Stimulated activated CD4-positive, alpha-beta T cell treated with anti-CD3 and anti-CD28 coated beads, Interleukin-12 subunit alpha, Interleukin-12 subunit beta, amount 100 ng/mL, for 4 hours (primary cell): Measurements from ENCODE around the gene ZBTB12.
"Not testable (repeated sequence)": the region's sequence is repeated elsewhere in the genome, so short reads cannot be mapped to it uniquely, and the experiment has no call there.

Experiments
- DNase-seq: peaks from one replicate; pipeline ENCODE4 v3.0.0-alpha.2; 2020

The ZBTB12 gene, protein sequence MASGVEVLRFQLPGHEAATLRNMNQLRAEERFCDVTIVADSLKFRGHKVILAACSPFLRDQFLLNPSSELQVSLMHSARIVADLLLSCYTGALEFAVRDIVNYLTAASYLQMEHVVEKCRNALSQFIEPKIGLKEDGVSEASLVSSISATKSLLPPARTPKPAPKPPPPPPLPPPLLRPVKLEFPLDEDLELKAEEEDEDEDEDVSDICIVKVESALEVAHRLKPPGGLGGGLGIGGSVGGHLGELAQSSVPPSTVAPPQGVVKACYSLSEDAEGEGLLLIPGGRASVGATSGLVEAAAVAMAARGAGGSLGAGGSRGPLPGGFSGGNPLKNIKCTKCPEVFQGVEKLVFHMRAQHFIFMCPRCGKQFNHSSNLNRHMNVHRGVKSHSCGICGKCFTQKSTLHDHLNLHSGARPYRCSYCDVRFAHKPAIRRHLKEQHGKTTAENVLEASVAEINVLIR

DNA sequence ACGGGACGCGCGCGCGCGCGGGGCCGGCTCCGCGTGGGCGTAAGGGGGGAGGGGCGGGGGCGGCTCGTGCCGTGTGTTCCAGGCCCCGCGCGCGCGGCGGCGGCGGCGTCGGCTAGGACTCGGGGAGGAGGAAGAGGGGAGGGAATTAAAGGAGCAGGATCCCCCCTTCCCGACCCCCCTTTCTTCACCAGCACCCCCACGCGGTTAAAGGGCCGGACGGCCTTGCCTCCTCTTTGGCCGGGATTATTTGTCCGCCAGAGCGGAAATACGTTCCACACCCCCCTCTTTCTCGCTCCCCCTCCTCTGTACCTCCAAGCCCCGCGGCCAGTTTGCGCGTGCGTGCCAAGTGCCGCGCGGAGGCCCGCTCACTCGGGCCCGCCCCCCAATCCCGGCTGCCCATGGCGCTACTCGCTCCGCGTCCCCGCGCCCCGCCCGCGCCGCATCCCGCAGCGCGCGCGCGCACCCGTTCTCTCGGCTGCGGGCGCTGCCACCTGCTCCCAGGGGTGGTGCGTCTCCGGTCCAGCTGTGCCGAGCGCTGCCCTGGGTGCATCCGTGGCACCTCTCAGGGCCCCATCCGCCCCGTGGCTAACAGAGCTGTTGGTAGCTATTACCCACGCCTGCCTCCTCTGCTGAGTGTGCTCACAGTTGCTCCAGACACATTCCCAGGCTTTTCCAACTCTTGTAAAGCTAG is at the start of gene ZBTB12:
Gene ZBTB12 (minus strand): TSS at position 134 of the 691 bp plus-strand sequence. CDS start 781 bp downstream, outside the sequence.
- DNase-seq: peak; percentile 83

DNA sequence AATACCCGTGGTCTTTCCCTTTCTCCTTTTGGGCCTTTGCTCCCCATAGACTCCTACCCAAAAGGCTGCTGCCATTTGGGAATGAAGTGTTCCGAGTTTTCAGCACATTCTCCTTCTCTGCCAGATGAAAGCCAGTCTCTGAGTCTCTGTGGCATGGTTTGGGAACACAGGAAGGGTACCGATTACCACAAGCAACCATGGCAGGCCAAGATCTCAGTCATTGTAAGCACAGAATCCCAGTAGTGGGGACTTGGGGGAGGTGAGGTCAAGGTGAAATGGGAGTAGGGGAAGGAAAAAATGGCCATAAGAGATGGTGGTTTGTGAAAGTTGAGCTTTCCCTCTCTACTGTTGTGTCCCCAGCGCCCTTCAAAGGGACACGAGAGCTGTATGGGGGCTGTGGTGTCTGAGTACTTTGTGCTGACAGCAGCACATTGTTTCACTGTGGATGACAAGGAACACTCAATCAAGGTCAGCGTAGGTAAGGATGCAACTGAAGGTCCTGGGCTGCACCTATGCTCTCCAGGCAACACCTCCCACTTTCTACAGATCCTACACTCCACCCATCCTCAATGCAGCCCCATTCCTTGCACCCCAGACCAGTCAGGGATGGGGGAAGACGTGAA is 48.2 kb upstream of the ZBTB12 start:
- no peak for DNase-seq

DNA sequence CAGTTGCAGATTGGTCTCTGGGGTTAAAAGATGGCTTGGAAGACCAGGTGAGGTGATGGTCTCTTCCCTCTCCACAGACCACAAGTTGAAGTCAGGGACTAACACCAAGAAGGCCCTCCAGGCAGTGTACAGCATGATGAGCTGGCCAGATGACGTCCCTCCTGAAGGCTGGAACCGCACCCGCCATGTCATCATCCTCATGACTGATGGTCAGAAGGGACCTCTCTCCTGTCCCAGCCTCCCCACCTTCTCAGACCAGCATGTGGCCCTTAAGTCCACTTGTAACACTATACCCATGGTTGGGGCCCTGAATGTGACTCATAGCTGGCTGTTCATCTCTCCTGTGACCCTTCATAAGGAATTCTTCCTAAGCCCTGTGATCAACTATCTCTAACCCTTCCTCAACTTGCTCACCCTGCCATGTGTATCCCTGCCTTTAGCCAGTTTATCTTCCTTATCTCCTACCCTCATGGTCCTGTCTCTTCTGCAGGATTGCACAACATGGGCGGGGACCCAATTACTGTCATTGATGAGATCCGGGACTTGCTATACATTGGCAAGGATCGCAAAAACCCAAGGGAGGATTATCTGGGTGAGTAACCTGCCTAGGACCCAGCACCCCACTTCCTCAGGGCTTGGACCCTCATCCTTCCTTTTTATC is 47.0 kb upstream of the ZBTB12 start:
- no peak for DNase-seq

DNA sequence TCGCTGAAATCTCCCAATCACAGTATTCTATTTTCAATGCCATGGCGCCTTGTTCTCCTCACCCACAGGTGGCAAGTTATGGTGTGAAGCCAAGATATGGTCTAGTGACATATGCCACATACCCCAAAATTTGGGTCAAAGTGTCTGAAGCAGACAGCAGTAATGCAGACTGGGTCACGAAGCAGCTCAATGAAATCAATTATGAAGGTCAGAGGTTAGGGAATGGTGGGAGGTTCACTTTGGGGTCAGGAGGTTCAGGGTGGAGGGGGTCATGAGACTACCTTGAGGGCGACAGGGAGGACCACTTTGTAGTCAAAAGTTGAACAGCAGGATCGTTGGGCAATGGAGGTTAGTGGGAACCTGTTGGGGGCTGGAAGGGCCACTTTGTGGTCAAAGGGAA is 46.4 kb upstream of the ZBTB12 start:
- DNase-seq: no peak

DNA sequence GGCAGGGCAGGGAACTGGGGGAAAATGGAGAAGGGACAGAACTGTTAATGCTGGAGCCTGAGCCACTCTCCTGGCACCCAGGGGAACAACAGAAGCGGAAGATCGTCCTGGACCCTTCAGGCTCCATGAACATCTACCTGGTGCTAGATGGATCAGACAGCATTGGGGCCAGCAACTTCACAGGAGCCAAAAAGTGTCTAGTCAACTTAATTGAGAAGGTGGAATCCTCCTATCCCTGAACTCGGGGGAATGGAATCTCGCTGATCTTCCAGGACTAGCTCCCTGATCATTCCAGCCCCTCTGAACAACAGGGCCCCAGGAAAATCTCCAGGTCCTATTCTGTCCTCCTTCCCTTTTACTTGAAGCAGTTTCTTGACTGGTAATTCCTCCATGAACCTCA is 46.0 kb upstream of the ZBTB12 start:
- DNase-seq: no peak

DNA sequence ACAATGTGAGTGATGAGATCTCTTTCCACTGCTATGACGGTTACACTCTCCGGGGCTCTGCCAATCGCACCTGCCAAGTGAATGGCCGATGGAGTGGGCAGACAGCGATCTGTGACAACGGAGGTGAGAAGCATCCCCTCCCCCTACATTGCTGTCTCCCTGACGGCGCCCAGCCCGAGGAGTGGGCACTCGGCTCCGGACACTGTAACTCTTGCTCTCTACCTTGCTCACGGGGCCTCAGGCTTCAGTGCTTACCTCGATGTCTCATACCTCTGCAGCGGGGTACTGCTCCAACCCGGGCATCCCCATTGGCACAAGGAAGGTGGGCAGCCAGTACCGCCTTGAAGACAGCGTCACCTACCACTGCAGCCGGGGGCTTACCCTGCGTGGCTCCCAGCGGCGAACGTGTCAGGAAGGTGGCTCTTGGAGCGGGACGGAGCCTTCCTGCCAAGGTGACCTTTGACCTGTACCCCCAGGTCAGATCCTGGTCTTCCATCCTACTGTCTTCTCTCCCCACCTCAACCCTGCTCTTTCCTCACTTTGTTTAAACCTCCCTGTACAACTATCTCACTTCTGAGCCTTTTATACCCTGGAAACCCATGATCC is 45.3 kb upstream of the ZBTB12 start:
- no peak for DNase-seq

DNA sequence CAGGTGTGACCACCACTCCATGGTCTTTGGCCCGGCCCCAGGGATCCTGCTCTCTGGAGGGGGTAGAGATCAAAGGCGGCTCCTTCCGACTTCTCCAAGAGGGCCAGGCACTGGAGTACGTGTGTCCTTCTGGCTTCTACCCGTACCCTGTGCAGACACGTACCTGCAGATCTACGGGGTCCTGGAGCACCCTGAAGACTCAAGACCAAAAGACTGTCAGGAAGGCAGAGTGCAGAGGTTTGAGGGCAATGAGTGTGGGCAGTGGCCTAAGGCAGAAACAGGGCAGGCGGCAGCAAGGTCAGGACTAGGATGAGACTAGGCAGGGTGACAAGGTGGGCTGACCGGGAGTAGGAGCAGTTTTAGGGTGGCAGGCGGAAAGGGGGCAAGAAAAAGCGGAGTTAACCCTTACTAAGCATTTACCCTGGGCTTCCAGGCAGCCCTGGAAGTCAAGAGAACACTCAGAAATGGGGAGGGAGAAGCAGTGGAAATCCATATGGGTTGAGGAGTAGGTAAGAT is 44.5 kb upstream of the ZBTB12 start:
- no peak for DNase-seq

DNA sequence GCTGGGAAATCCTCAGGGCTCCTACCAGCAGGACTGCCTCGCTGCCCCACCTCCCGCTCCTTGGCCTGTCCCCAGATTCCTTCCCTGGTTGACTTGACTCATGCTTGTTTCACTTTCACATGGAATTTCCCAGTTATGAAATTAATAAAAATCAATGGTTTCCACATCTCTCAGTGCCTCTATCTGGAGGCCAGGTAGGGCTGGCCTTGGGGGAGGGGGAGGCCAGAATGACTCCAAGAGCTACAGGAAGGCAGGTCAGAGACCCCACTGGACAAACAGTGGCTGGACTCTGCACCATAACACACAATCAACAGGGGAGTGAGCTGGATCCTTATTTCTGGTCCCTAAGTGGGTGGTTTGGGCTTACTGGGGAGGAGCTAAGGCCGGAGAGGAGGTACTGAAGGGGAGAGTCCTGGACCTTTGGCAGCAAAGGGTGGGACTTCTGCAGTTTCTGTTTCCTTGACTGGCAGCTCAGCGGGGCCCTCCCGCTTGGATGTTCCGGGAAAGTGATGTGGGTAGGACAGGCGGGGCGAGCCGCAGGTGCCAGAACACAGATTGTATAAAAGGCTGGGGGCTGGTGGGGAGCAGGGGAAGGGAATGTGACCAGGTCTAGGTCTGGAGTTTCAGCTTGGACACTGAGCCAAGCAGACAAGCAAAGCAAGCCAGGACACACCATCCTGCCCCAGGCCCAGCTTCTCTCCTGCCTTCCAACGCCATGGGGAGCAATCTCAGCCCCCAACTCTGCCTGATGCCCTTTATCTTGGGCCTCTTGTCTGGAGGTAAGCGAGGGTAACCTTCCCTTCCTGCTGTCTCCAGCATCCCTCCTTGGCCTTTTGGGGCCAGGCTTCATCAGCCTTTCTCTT is 43.9 kb upstream of the ZBTB12 start, which contains the start of gene CFB:
Gene CFB (plus strand): TSS at position 589 of the 863 bp plus-strand sequence. CDS start 127 bp downstream, at position 716.
- DNase-seq: no peak

DNA sequence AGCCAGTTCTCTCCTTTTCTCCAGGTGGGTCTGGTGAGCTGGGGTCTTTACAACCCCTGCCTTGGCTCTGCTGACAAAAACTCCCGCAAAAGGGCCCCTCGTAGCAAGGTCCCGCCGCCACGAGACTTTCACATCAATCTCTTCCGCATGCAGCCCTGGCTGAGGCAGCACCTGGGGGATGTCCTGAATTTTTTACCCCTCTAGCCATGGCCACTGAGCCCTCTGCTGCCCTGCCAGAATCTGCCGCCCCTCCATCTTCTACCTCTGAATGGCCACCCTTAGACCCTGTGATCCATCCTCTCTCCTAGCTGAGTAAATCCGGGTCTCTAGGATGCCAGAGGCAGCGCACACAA is 43.2 kb upstream of the ZBTB12 start:
- DNase-seq: no peak

DNA sequence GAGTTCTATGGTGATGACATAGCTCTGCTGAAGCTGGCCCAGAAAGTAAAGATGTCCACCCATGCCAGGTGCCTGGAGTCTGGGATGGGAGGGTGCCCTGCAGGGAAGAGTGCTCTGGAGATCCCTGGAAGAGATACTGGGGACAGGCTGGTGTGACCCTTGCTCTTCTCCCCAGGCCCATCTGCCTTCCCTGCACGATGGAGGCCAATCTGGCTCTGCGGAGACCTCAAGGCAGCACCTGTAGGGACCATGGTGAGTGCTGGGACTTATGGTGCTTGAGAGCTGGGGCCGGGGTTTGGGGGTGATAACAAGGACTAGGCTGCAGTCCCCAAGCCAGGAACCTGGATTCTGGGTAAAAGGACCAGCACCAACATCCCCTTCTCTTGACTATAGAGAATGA is 41.9 kb upstream of the ZBTB12 start:
- no peak for DNase-seq

DNA sequence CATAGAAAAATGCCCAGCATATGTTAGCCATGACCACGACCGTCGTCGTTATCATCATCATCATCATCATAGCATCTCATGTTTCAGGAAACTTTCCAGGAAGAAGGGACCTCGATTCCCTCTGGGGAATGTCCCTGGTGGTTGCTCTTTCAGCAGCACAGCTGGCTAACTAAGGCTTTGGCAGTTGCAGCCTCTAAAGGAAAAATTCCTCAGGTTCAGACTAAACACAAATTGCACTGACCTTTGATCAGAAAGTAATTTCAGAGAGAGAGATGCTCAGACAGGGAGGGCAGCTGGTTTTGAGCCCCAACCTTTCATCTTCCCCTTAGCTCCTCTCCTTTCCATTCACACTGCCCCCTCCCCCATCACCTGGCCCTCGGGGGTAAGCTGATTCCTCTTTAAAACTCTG is 38.4 kb upstream of the ZBTB12 start:
- DNase-seq: no peak

DNA sequence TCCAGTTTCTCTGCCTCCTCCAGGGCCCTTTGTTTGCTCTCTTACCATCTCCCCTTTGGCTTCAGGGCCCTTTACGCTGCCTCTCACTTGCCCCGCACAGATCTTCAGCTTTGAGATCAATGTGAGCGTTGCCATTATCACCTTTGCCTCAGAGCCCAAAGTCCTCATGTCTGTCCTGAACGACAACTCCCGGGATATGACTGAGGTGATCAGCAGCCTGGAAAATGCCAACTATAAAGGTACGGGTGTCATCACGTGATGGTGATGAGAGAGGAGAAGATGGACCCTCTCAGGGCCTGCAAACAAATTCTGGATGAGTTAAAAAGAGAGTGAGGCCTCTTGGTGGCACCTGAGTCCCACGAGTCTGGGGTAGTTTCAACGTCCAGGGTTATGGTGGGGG is 33.9 kb upstream of the ZBTB12 start:
- no peak for DNase-seq

DNA sequence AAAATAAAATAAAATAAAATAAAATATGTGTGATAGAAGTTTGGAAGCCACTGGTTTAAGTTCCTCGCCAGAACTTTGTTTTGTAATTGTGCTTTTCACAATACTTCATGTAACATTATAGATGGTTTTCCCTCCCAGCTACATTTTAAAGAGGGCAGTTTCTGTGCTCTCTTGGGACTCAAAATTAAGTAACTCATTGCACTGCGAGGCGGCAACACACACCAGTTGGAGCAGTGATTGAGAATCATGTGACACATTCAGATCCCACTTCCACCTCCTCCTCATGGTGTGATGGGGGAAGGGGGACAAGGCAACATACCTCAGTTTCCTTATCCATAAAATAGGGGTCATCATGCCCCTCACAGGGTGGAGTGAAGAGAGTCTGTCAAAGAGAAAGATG is 33.1 kb upstream of the ZBTB12 start:
- no peak for DNase-seq

DNA sequence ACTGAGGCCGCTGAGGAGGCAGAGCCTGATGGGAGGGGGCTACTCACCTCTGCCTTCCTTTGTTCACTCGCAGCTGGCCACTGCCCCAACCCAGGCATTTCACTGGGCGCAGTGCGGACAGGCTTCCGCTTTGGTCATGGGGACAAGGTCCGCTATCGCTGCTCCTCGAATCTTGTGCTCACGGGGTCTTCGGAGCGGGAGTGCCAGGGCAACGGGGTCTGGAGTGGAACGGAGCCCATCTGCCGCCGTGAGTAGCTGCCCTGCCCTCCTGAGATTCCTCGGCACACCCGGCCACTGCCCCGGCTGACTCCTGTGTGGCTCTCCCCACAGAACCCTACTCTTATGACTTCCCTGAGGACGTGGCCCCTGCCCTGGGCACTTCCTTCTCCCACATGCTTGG is 31.7 kb upstream of the ZBTB12 start:
- no peak for DNase-seq

DNA sequence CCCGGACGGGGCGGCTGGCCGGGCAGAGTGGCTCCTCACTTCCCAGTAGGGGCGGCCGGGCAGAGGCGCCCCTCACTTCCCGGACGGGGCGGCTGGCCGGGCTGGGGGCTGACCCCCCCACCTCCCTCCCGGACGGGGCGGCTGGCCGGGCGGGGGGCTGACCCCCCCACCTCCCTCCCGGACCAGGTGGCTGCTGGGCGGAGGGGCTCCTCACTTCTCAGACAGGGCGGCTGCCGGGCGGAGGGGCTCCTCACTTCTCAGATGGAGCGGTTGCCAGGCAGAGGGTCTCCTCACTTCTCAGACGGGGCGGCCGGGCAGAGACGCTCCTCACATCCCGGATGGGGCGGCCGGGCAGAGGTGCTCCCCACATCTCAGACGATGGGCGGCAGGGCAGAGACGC is 30.3 kb upstream of the ZBTB12 start:
- not testable (repeated sequence) for DNase-seq

DNA sequence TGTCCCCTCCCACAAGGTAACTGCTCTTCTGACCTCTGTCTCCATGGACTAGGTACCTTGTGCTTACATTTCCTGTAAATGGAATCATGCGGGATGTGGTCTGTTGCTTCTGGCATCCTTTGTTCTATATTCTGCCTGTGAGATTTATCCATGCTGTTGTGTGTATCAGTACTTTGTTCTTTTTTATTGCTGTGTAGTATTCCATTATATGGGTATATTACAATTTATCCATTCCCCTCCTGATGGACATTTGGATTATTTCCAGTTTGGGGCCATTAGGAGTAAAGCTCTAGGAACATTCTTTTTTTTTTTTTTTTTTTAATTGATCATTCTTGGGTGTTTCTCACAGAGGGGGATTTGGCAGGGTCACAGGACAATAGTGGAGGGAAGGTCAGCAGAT is 29.1 kb upstream of the ZBTB12 start:
- no peak for DNase-seq

DNA sequence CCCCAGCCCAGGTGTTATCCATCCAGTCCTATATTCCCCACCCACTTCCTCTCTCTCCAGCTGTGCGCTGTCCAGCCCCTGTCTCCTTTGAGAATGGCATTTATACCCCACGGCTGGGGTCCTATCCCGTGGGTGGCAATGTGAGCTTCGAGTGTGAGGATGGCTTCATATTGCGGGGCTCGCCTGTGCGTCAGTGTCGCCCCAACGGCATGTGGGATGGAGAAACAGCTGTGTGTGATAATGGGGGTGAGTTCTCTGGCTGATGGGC is 26.7 kb upstream of the ZBTB12 start:
- no peak for DNase-seq

DNA sequence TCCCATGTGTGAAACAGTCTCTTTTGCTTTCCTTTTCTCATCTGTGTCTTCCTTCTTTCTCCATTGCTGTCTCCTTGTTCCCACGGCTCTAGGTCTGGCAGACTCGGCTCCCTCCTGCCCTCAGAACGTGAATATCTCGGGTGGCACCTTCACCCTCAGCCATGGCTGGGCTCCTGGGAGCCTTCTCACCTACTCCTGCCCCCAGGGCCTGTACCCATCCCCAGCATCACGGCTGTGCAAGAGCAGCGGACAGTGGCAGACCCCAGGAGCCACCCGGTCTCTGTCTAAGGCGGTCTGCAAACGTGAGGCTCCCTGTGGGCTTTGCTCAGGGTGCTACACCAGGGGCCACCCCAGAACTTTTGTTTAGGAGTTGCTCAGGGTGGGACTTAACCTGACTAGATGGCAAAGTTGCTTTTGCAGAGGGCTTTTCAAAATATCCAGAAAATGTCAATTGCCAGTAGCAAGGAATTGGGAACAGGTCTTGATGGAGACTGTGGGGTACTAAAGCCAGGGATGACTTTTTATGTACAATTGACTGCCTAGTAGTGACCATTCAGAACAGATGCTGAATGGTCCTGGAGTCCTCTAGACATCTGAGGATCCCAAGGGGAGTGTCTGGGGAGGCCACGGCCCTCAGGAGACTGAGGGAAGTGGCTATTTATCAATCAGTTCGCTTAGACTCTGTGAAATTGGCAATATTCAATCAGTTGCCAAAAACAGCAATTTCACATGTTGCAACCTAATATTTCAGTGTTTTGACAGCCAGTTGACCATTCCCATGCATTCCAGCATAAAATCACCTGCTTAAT is 26.2 kb upstream of the ZBTB12 start:
- DNase-seq: no peak

DNA sequence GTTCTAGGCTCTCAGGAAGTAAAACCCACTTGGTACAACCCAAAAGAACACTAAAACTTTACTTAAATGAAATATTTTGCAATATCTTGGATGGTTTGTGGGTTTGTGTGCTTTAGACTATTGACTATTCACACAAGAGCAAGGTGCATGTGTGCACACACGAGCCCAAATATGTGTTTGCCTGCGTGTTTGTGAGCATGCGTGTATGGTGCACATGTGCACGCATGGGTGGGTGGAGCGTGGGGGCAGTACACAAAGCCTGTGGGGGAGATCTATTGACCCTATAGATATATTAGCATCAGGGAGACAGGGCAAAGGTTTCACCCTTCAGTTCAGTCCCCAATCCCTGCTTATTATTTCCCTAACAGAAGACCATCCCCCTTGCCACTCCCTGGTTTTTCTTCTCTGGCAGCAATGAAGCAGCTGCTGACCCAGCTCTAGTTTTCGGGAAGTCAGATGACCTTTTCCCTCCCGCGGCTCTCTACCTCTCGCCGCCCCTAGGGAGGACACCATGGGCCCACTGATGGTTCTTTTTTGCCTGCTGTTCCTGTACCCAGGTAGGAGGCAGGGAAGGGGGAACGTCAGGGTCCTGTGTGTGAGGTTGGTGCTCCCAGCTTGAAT is 25.5 kb upstream of the ZBTB12 start, which contains the start of gene C2:
Gene C2 (plus strand): TSS at position 476 of the 621 bp plus-strand sequence. CDS start 36 bp downstream, at position 512.
- DNase-seq: no peak

DNA sequence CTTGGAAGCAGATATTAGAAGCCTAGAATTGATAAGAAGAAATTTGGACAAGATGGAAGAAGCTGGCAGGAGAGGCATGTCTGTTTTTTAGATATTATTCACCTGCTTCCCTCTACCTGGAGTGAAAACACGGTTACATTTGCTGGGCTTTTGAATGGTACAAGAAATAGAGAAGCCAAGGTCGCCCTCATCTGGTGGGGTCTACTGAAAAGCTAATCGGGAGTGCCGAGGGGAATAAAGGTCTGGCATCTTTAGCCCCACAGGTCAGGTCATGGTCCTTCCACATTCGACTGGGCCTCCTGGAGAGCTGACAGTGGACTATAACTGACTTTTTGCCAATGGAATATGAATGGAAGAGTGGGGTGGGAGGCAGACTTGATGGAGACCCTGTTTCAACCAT is 21.1 kb upstream of the ZBTB12 start:
- DNase-seq: peak; percentile 15
